HEK293 (cell line): ENCODE results near the gene DENND1A.

Source experiments
- ZBTB11 ChIP-seq: fragments of 450-650 bp; formaldehyde crosslinking; conservative IDR thresholded peaks from 2 replicates; pipeline ENCODE4 v1.5.1; 2016; ENCODE audit warnings: low read depth, missing biosample characterization, missing genetic modification characterization
- ZNF221 ChIP-seq: fragments of 450-650 bp; formaldehyde crosslinking; IDR thresholded peaks from 2 replicates; pipeline ENCODE4 v1.5.1; 2017; ENCODE audit warnings: missing biosample characterization, missing genetic modification characterization, borderline replicate concordance
- ZNF350 ChIP-seq: fragments of 450-650 bp; formaldehyde crosslinking; IDR thresholded peaks from 2 replicates; pipeline ENCODE4 v1.5.0; 2017; ENCODE audit warnings: missing biosample characterization, mild to moderate bottlenecking, missing genetic modification characterization
- TF ChIP-seq, protein P1 (sequence below): fragments of 450-650 bp; formaldehyde crosslinking; IDR thresholded peaks from 2 replicates; pipeline ENCODE4 v1.5.1; 2016; ENCODE audit warnings: missing biosample characterization, missing genetic modification characterization
- TF ChIP-seq, protein P2 (sequence below): sonication (generic); formaldehyde crosslinking; IDR thresholded peaks from 2 replicates; pipeline ENCODE4 v1.8.1; 2022; ENCODE audit warnings: mild to moderate bottlenecking, moderate library complexity, missing genetic modification reagents
- TF ChIP-seq, protein P3 (sequence below): fragments of 450-650 bp; formaldehyde crosslinking; IDR thresholded peaks from 2 replicates; pipeline ENCODE4 v1.5.1; 2016; ENCODE audit warnings: missing biosample characterization, missing genetic modification characterization
- TF ChIP-seq, protein P4 (sequence below): fragments of 450-650 bp; formaldehyde crosslinking; IDR thresholded peaks from 2 replicates; pipeline ENCODE4 v1.5.1; 2016; ENCODE audit warnings: missing biosample characterization, missing genetic modification characterization

- TF ChIP-seq, protein P1, sequence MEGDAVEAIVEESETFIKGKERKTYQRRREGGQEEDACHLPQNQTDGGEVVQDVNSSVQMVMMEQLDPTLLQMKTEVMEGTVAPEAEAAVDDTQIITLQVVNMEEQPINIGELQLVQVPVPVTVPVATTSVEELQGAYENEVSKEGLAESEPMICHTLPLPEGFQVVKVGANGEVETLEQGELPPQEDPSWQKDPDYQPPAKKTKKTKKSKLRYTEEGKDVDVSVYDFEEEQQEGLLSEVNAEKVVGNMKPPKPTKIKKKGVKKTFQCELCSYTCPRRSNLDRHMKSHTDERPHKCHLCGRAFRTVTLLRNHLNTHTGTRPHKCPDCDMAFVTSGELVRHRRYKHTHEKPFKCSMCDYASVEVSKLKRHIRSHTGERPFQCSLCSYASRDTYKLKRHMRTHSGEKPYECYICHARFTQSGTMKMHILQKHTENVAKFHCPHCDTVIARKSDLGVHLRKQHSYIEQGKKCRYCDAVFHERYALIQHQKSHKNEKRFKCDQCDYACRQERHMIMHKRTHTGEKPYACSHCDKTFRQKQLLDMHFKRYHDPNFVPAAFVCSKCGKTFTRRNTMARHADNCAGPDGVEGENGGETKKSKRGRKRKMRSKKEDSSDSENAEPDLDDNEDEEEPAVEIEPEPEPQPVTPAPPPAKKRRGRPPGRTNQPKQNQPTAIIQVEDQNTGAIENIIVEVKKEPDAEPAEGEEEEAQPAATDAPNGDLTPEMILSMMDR = no peak
- TF ChIP-seq ZNF221 (tag by site-specific recombination) = no peak
- TF ChIP-seq, protein P2, sequence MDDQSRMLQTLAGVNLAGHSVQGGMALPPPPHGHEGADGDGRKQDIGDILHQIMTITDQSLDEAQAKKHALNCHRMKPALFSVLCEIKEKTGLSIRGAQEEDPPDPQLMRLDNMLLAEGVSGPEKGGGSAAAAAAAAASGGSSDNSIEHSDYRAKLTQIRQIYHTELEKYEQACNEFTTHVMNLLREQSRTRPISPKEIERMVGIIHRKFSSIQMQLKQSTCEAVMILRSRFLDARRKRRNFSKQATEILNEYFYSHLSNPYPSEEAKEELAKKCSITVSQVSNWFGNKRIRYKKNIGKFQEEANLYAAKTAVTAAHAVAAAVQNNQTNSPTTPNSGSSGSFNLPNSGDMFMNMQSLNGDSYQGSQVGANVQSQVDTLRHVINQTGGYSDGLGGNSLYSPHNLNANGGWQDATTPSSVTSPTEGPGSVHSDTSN = no peak
- TF ChIP-seq, protein P3, sequence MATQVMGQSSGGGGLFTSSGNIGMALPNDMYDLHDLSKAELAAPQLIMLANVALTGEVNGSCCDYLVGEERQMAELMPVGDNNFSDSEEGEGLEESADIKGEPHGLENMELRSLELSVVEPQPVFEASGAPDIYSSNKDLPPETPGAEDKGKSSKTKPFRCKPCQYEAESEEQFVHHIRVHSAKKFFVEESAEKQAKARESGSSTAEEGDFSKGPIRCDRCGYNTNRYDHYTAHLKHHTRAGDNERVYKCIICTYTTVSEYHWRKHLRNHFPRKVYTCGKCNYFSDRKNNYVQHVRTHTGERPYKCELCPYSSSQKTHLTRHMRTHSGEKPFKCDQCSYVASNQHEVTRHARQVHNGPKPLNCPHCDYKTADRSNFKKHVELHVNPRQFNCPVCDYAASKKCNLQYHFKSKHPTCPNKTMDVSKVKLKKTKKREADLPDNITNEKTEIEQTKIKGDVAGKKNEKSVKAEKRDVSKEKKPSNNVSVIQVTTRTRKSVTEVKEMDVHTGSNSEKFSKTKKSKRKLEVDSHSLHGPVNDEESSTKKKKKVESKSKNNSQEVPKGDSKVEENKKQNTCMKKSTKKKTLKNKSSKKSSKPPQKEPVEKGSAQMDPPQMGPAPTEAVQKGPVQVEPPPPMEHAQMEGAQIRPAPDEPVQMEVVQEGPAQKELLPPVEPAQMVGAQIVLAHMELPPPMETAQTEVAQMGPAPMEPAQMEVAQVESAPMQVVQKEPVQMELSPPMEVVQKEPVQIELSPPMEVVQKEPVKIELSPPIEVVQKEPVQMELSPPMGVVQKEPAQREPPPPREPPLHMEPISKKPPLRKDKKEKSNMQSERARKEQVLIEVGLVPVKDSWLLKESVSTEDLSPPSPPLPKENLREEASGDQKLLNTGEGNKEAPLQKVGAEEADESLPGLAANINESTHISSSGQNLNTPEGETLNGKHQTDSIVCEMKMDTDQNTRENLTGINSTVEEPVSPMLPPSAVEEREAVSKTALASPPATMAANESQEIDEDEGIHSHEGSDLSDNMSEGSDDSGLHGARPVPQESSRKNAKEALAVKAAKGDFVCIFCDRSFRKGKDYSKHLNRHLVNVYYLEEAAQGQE (tag by site-specific recombination) = no peak
- TF ChIP-seq, protein P4, sequence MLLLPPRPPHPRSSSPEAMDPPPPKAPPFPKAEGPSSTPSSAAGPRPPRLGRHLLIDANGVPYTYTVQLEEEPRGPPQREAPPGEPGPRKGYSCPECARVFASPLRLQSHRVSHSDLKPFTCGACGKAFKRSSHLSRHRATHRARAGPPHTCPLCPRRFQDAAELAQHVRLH (tag by site-specific recombination) = no peak
- TF ChIP-seq ZBTB11 = no peak
- no peak for TF ChIP-seq ZNF350 (tag by site-specific recombination)
These were observed 284.2 kb downstream of the DENND1A start for GRCh38 chr9:123645762-123646161.
